Mesenchymal stem cell (in vitro differentiated cells and primary cell): ENCODE measurements around the gene MACC1.

Experiments used
- DNase-seq: peaks from one replicate; pipeline ENCODE4 v3.0.0-alpha.2; 2013
- H2AFZ ChIP-seq: one replicate; pipeline ENCODE4 v1.6.1; 2013; ENCODE audit warnings: low read depth, mild to moderate bottlenecking, control low read depth, inconsistent platforms, low read length, moderate library complexity
- H2AK5ac ChIP-seq: 2 replicates; pipeline ENCODE4 v1.6.1; 2013; ENCODE audit warnings: low read length, moderate library complexity, mild to moderate bottlenecking, inconsistent platforms; ENCODE audit not compliant: severe bottlenecking
- H2BK120ac ChIP-seq: one replicate; pipeline ENCODE4 v1.6.1; 2013; ENCODE audit warnings: low read depth, mild to moderate bottlenecking, inconsistent platforms, low read length, moderate library complexity
- H2BK12ac ChIP-seq, 2 experiments: one replicate each; pipeline ENCODE4 v1.6.1; 2013; ENCODE audit warnings: inconsistent platforms in 2 of 2, low read length in 2 of 2, mild to moderate bottlenecking in 2 of 2, moderate library complexity in 2 of 2, control low read depth in 1 of 2
- H2BK15ac ChIP-seq: one replicate; pipeline ENCODE4 v1.6.1; 2013; ENCODE audit warnings: mild to moderate bottlenecking, low read depth, inconsistent platforms; ENCODE audit not compliant: poor library complexity, severe bottlenecking
- H2BK5ac ChIP-seq: 2 replicates; pipeline ENCODE4 v1.6.1; 2013; ENCODE audit warnings: low read depth, mild to moderate bottlenecking, low read length, control low read depth, inconsistent platforms; ENCODE audit not compliant: poor library complexity, severe bottlenecking
- H3K14ac ChIP-seq, 2 experiments: one replicate each; pipeline ENCODE4 v1.6.1; 2013; ENCODE audit warnings: inconsistent platforms in 2 of 2, low read length in 2 of 2, control low read depth in 1 of 2, mild to moderate bottlenecking in 1 of 2, moderate library complexity in 1 of 2
- H3K18ac ChIP-seq, 2 experiments: one replicate each; pipeline ENCODE4 v1.6.1; 2013; ENCODE audit warnings: inconsistent platforms in 2 of 2, low read length in 2 of 2, control low read depth in 1 of 2, low read depth in 1 of 2, mild to moderate bottlenecking in 1 of 2
- H3K23ac ChIP-seq, 2 experiments: one replicate each; pipeline ENCODE4 v1.6.1; 2013; ENCODE audit warnings: inconsistent platforms in 2 of 2, low read length in 2 of 2, mild to moderate bottlenecking in 2 of 2, moderate library complexity in 2 of 2, control low read depth in 1 of 2
- H3K27ac ChIP-seq: 2 replicates; pipeline ENCODE4 v1.5.1; 2013; ENCODE audit warnings: mild to moderate bottlenecking, moderate library complexity, low read length, control low read depth, inconsistent platforms; ENCODE audit not compliant: poor library complexity, severe bottlenecking
- H3K27me3 ChIP-seq, 2 experiments: 2 replicates each; pipeline versions ENCODE4 v1.6.1 to v1.7.0; 2013; ENCODE audit warnings: low read length in 2 of 2, mild to moderate bottlenecking in 2 of 2, moderate library complexity in 2 of 2, control low read depth in 1 of 2, inconsistent platforms in 1 of 2; ENCODE audit not compliant: control insufficient read depth in 1 of 2, insufficient read depth in 1 of 2
- H3K36me3 ChIP-seq, 2 experiments: 2 replicates each; pipeline versions ENCODE4 v1.6.1 to v1.7.0; 2013; ENCODE audit warnings: low read length in 2 of 2, control low read depth in 1 of 2, inconsistent platforms in 1 of 2, low read depth in 1 of 2, mild to moderate bottlenecking in 1 of 2; ENCODE audit not compliant: insufficient read depth in 2 of 2, control insufficient read depth in 1 of 2
- H3K4ac ChIP-seq, 2 experiments: one replicate each; pipeline ENCODE4 v1.6.1; 2013; ENCODE audit warnings: inconsistent platforms in 2 of 2, low read length in 2 of 2, mild to moderate bottlenecking in 2 of 2, moderate library complexity in 2 of 2, control low read depth in 1 of 2, low read depth in 1 of 2
- H3K4me1 ChIP-seq: 2 replicates; pipeline ENCODE4 v1.6.1; 2013; ENCODE audit warnings: low read depth, low read length, control low read depth; ENCODE audit not compliant: control insufficient read depth, insufficient read depth
- H3K4me2 ChIP-seq: 2 replicates; pipeline ENCODE4 v1.6.1; 2013; ENCODE audit warnings: low read length, mild to moderate bottlenecking, inconsistent platforms; ENCODE audit not compliant: poor library complexity, severe bottlenecking
- H3K4me3 ChIP-seq, 2 experiments: 2 replicates each; pipeline versions ENCODE4 v1.5.1 to v1.7.0; 2013; ENCODE audit warnings: low read length in 2 of 2, mild to moderate bottlenecking in 2 of 2, control low read depth in 1 of 2, low read depth in 1 of 2; ENCODE audit not compliant: insufficient read depth in 1 of 2
- H3K79me1 ChIP-seq: replicated peaks from 2 replicates; pipeline ENCODE4 v1.6.1; 2013; ENCODE audit warnings: mild to moderate bottlenecking, control low read depth, low read length, inconsistent platforms; ENCODE audit not compliant: poor library complexity, severe bottlenecking
- H3K9ac ChIP-seq: 2 replicates; pipeline ENCODE4 v1.7.0; 2013; ENCODE audit warnings: mild to moderate bottlenecking, low read length, moderate library complexity
- H3K9me3 ChIP-seq: 2 replicates; pipeline ENCODE4 v1.7.0; 2013; ENCODE audit warnings: mild to moderate bottlenecking, low read length; ENCODE audit not compliant: control insufficient read depth
- H4K8ac ChIP-seq: one replicate; pipeline ENCODE4 v1.6.1; 2013; ENCODE audit warnings: inconsistent platforms, mild to moderate bottlenecking, low read length, moderate library complexity
- H4K91ac ChIP-seq: one replicate; pipeline ENCODE4 v1.6.1; 2013; ENCODE audit warnings: mild to moderate bottlenecking, low read length, inconsistent platforms
- whole genome bisulfite sequencing: methylation state at CpG from one replicate; pipeline ENCODE4 v1.1.7; 2013; ENCODE audit warnings: mixed read lengths; 5-methylcytosine and 5-hydroxymethylcytosine counted together

The MACC1 gene

DNA sequence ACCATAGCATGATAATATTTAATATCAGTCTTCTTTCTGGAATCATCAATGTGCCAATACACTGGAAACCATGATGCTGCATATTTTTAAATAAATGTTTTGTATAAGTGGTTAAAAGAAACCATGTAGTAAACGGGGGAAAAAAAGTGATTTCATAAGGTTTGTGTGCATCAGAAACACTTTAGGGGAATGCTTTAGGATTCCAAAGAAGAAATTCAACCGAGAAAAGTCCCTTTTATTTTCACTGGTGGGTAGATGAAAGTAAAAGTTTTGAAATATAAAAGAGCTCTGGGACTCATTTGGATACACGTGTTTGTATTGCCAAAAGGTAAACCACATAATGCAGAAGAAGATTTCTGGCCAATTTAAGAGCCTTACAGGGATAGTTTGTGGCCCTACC lies 11.9 kb upstream of the MACC1 start:
- Histone ChIP-seq H3K9me3 (no peaks in the 10 kb centered on the region), H3K4ac (no peak overlapping the region), H3K79me1 (no peaks in the 10 kb centered on the region), H3K4me1 (no peaks in the 10 kb centered on the region), H3K36me3 (no peaks in the 10 kb centered on the region), H2AK5ac (no peak overlapping the region), H3K14ac (no peak overlapping the region), H3K4me3 (no peak overlapping the region), H3K4me2 (no peak overlapping the region), H2BK12ac (no peak overlapping the region), H2BK5ac (no peak overlapping the region), H3K18ac (no peak overlapping the region), H4K8ac (no peak overlapping the region), H2AFZ (no peak overlapping the region), H3K27ac (no peak overlapping the region), H2BK15ac (no peak overlapping the region), H3K27me3 (no peaks in the 10 kb centered on the region), H4K91ac (no peak overlapping the region), H2BK120ac (no peak overlapping the region), H3K9ac (no peak overlapping the region), H3K23ac (no peak overlapping the region)
- DNase-seq = no peak
- WGBS = 88% methylated on average over 3 of the region's 3 CpGs

DNA sequence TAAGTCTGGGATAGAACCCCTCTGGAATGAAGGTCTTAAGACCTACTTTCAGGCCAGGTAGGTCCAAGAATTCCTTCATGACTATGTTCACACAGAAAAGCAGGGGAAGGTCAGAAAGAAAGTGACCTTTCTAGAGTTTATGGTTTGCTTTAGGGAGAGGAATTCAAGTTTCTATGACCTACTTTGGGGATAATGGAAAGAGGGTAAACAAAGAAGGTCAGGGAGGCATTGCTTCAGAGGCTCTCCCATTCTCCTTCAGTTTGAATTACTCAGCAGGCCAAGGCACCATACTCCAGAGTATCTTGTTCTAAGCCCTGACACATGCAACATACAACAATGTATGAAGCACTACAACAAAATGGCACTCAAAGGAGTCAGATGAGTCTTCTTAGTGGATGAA lies 11.5 kb upstream of the MACC1 start:
- Histone ChIP-seq H3K27me3 (no peaks in the 10 kb centered on the region), H3K27ac (no peak overlapping the region), H3K4me1 (no peaks in the 10 kb centered on the region), H2BK5ac (peak overlapping the region; percentile 14), H3K23ac (no peak overlapping the region), H2AFZ (no peak overlapping the region), H3K9me3 (no peaks in the 10 kb centered on the region), H3K4me3 (no peak overlapping the region), H4K8ac (no peak overlapping the region), H3K79me1 (no peaks in the 10 kb centered on the region), H3K4me2 (no peak overlapping the region), H3K18ac (peak overlapping the region in 1 of 2 experiments; percentile 14), H4K91ac (no peak overlapping the region), H3K9ac (no peak overlapping the region), H2BK15ac (no peak overlapping the region), H3K4ac (no peak overlapping the region), H2AK5ac (peak overlapping the region; percentile 22), H3K14ac (no peak overlapping the region), H3K36me3 (no peaks in the 10 kb centered on the region), H2BK120ac (no peak overlapping the region), H2BK12ac (no peak overlapping the region)
- DNase-seq = peak; percentile 63

DNA sequence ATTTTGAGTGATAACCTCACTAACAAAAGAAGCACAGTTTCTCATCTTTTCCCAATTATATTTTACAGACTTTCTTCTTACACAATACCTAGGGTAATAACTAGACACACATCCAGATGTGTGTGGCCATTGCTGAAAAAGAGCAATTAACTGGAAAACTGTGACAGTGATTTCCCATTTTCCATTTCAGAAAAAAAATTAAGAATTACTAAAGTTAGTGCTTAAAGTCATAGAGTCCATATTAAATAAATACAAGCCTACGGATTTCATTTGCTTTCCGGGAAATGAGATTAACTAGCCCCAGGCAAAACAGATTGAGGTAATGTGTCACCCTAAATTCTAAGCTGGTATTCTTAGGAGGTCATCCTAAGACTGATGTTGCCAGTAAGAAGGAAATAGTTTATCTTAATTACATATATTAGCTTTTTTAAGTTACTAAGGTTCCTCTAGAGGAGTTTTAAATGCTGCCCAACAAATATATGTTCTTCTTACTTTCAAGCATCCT lies 10.2 kb upstream of the MACC1 start:
- no peak for DNase-seq
- H3K9ac ChIP-seq = no peak overlapping the region
- H4K91ac ChIP-seq = no peak overlapping the region
- no peak overlapping the region for H3K27ac ChIP-seq
- H2AFZ ChIP-seq = no peak overlapping the region
- H3K18ac ChIP-seq = no peak overlapping the region
- H3K4ac ChIP-seq = no peak overlapping the region
- H3K9me3 ChIP-seq = no peaks in the 10 kb centered on the region
- H2BK5ac ChIP-seq = no peak overlapping the region
- H3K27me3 ChIP-seq = no peaks in the 10 kb centered on the region
- H4K8ac ChIP-seq = no peak overlapping the region
- no peak overlapping the region for H3K4me3 ChIP-seq
- no peak overlapping the region for H2AK5ac ChIP-seq
- H3K23ac ChIP-seq = no peak overlapping the region
- no peak overlapping the region for H3K4me2 ChIP-seq
- no peak overlapping the region for H2BK12ac ChIP-seq
- H3K14ac ChIP-seq = no peak overlapping the region
- H2BK120ac ChIP-seq = no peak overlapping the region
- H3K36me3 ChIP-seq = no peaks in the 10 kb centered on the region
- 100% methylated on average over 2 of the region's 2 CpGs for WGBS
- H3K79me1 ChIP-seq = no peaks in the 10 kb centered on the region
- no peak overlapping the region for H2BK15ac ChIP-seq
- H3K4me1 ChIP-seq = no peaks in the 10 kb centered on the region

DNA sequence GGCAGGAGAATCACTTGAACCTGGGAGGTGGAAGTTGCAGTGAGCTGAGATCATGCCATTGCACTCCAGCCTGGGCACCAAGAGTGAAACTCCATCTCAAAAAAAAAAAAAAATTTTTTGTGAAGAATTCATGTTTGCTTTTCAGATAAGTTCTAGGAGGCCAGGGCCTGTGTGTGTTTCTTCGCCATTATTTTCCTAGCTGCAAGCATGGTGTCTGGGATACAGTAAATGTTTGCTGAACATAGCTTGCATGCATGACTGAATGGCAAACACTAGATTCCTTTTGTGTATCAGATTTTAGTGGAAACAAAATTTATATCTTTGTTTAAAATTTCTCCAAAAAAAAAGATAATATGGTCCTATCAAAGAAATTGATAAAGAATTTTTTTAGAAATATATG lies 9.7 kb upstream of the MACC1 start:
- Histone ChIP-seq H3K4ac (no peak overlapping the region), H3K9me3 (no peaks in the 10 kb centered on the region), H3K4me2 (no peak overlapping the region), H2AFZ (no peak overlapping the region), H2BK12ac (no peak overlapping the region), H3K79me1 (no peaks in the 10 kb centered on the region), H3K18ac (no peak overlapping the region), H2BK15ac (no peak overlapping the region), H3K4me1 (no peaks in the 10 kb centered on the region), H3K23ac (no peak overlapping the region), H3K27me3 (no peaks in the 10 kb centered on the region), H3K36me3 (no peaks in the 10 kb centered on the region), H2BK5ac (no peak overlapping the region), H3K4me3 (no peak overlapping the region), H3K9ac (no peak overlapping the region), H3K27ac (no peak overlapping the region), H4K91ac (no peak overlapping the region), H4K8ac (no peak overlapping the region), H3K14ac (no peak overlapping the region), H2BK120ac (no peak overlapping the region), H2AK5ac (no peak overlapping the region)
- 60% methylated on average over 1 of the region's 1 CpG for WGBS
- no peak for DNase-seq
